Vagina (tissue), 2 donors: ENCODE data around the gene PCNX4. TPM values are rescaled to one million over a fixed set of nuclear protein-coding genes. Genes with fewer than 3 reads are reported as not detected.

Experiments
- DNase-seq, 2 donors: peaks; one replicate each; pipeline ENCODE4 v3.0.0-alpha.2; 2017; ENCODE audit errors: extremely low spot score in 2 of 2
- H3K27ac ChIP-seq: fragments of 200-600 bp; sonication (generic); one replicate; pipeline ENCODE4 v1.5.1; 2019
- H3K27me3 ChIP-seq: fragments of 200-600 bp; sonication (generic); one replicate; pipeline ENCODE4 v1.5.1; 2019
- H3K36me3 ChIP-seq, 2 donors: fragments of 200-600 bp; sonication (generic); one replicate each; pipeline ENCODE4 v1.5.1; 2017 to 2019
- H3K4me1 ChIP-seq: fragments of 200-600 bp; sonication (generic); one replicate; pipeline ENCODE4 v1.5.1; 2019
- H3K4me3 ChIP-seq, 2 donors: fragments of 200-600 bp; sonication (generic); 1 replicate in 1 of 2; 2 replicates in 1 of 2; pipeline ENCODE4 v1.5.1; 2016 to 2019
- H3K9me3 ChIP-seq: fragments of 200-600 bp; sonication (generic); one replicate; pipeline ENCODE4 v1.5.1; 2019
- CTCF ChIP-seq, 3 experiments: fragments of 450-650 bp in 2 of 3; fragments of 200-600 bp in 1 of 3; sonication (generic) in 1 of 3; IDR thresholded peaks; one replicate each; pipeline ENCODE4 v1.5.1; 2017 to 2019; ENCODE audit warnings: antibody characterized with exemption in 3 of 3, mild to moderate bottlenecking in 2 of 3, moderate library complexity in 2 of 3
- POLR2A ChIP-seq, 2 donors: fragments of 450-650 bp; IDR thresholded peaks; one replicate each; pipeline ENCODE4 v1.6.1; 2017; ENCODE audit warnings: antibody characterized with exemption in 2 of 2, mild to moderate bottlenecking in 2 of 2, moderate library complexity in 2 of 2
- POLR2AphosphoS5 ChIP-seq, 2 donors: sonication (generic); formaldehyde crosslinking; IDR thresholded peaks; one replicate each; pipeline ENCODE4 v1.9.0; 2017; ENCODE audit warnings: antibody characterized with exemption in 2 of 2, mild to moderate bottlenecking in 2 of 2, low read depth in 1 of 2; ENCODE audit not compliant: insufficient read depth in 1 of 2
- intact Hi-C: fragments of 100-400 bp; cut with DNase I; formaldehyde crosslinking; loops from one replicate; pipeline ENCODE4 v1.15.1; 2023
- total RNA-seq: library from RNA; depleted of rRNA; stranded (reverse); fragments of >200 nt; gene quantifications from one replicate; pipeline ENCODE4 v1.2.3, GENCODE V29; 2016

Gene PCNX4
- total RNA-seq, 1 donor from 2014 or later = 51.6 TPM

GRCh38 chr14:60188115-60188514 lies 96.4 kb downstream of the PCNX4 start:
- Histone ChIP-seq H3K27ac (no peak overlapping the region), H3K4me3 (no peak overlapping the region), H3K4me1 (no peaks in the 10 kb centered on the region), H3K36me3 (no peaks in the 10 kb centered on the region), H3K9me3 (no peaks in the 10 kb centered on the region), H3K27me3 (no peaks in the 10 kb centered on the region)
- TF ChIP-seq POLR2A (IDR thresholded peaks at IDR 0.05) (no peak), CTCF (IDR thresholded peaks at IDR 0.05) (no peak)
- no peak for DNase-seq
- intact Hi-C loops = loop anchor here (10.0 kb wide), 2 partner anchors 123 to 223 kb away; no protein-coding TSS in a partner anchor

- Histone ChIP-seq H3K27ac (no peak overlapping the region), H3K27me3 (no peaks in the 10 kb centered on the region), H3K4me3 (no peak overlapping the region), H3K9me3 (no peaks in the 10 kb centered on the region), H3K4me1 (no peaks in the 10 kb centered on the region), H3K36me3 (no peaks in the 10 kb centered on the region)
- DNase-seq = no peak
- intact Hi-C loops = loop anchor here (10.0 kb wide), 2 partner anchors 124 to 224 kb away; no protein-coding TSS in a partner anchor
- TF ChIP-seq POLR2A (IDR thresholded peaks at IDR 0.05) = no peak
- TF ChIP-seq POLR2AphosphoS5 (IDR thresholded peaks at IDR 0.05; ENCODE audit: insufficient read depth in 1 of 2, low read depth in 1 of 2) = no peak
- no peak for TF ChIP-seq CTCF (IDR thresholded peaks at IDR 0.05)
Measured at GRCh38 chr14:60188696-60189095, 97.0 kb downstream of the PCNX4 start.

- no peaks in the 10 kb centered on the region for H3K27me3 ChIP-seq
- no peaks in the 10 kb centered on the region for H3K36me3 ChIP-seq
- TF ChIP-seq CTCF (IDR thresholded peaks at IDR 0.05) (no peak), POLR2A (IDR thresholded peaks at IDR 0.05) (no peak), POLR2AphosphoS5 (IDR thresholded peaks at IDR 0.05; ENCODE audit: insufficient read depth in 1 of 2, low read depth in 1 of 2) (no peak)
- H3K4me3 ChIP-seq = no peak overlapping the region
- intact Hi-C loops = loop anchor here (10.0 kb wide), 2 partner anchors 125 to 225 kb away; no protein-coding TSS in a partner anchor
- H3K9me3 ChIP-seq = no peaks in the 10 kb centered on the region
- no peak for DNase-seq
- no peaks in the 10 kb centered on the region for H3K4me1 ChIP-seq
- H3K27ac ChIP-seq = no peak overlapping the region
Measured at GRCh38 chr14:60189923-60190840, 98.5 kb downstream of the PCNX4 start.

GRCh38 chr14:60195179-60195810 lies 103.6 kb downstream of the PCNX4 start:
- TF ChIP-seq CTCF (IDR thresholded peaks at IDR 0.05) (no peak), POLR2A (IDR thresholded peaks at IDR 0.05) (no peak), POLR2AphosphoS5 (IDR thresholded peaks at IDR 0.05; ENCODE audit: insufficient read depth in 1 of 2, low read depth in 1 of 2) (no peak)
- intact Hi-C loops = no loop called here
- no peak for DNase-seq

More at GRCh38 chr14:60195179-60195810, 103.6 kb downstream of the PCNX4 start:
- H3K9me3 ChIP-seq = no peaks in the 10 kb centered on the region
- no peak overlapping the region for H3K27ac ChIP-seq
- H3K36me3 ChIP-seq = no peaks in the 10 kb centered on the region
- H3K4me1 ChIP-seq = no peaks in the 10 kb centered on the region
- no peaks in the 10 kb centered on the region for H3K27me3 ChIP-seq
- H3K4me3 ChIP-seq = no peak overlapping the region
